GM06990 (cell line): Measurements from ENCODE around the gene HOXD4.

Experiments used
- DNase-seq: peaks from one replicate; pipeline ENCODE4 v3.0.0-alpha.2; 2011; ENCODE audit not compliant: insufficient read length; ENCODE audit errors: extremely low read depth
- H3K27me3 ChIP-seq: replicated peaks from 2 replicates; pipeline ENCODE4 v1.6.0; 2011; ENCODE audit warnings: low read length; ENCODE audit not compliant: control insufficient read depth, insufficient read depth
- H3K36me3 ChIP-seq: 2 replicates; pipeline ENCODE4 v1.5.1; 2011; ENCODE audit warnings: low read length; ENCODE audit not compliant: control insufficient read depth, insufficient read depth
- H3K4me3 ChIP-seq: replicated peaks from 2 replicates; pipeline ENCODE4 v1.5.1; 2011; ENCODE audit warnings: low read depth, mild to moderate bottlenecking, control low read depth, low read length
- CTCF ChIP-seq: IDR thresholded peaks from 2 replicates; pipeline ENCODE4 v1.5.1; 2011; ENCODE audit warnings: low read length, control low read depth, mild to moderate bottlenecking, inconsistent platforms; ENCODE audit not compliant: insufficient read depth, poor library complexity, severe bottlenecking

The HOXD4 gene

GRCh38 chr2:176112375-176113302 lies 38.7 kb upstream of the HOXD4 start:
- H3K27me3 ChIP-seq, result peaks cover 5% of the 10 kb centered on the region
- no peaks in the 10 kb centered on the region for H3K36me3 ChIP-seq
- TF ChIP-seq CTCF, result no peak
- DNase-seq, result no peak
- no peak overlapping the region for H3K4me3 ChIP-seq

GRCh38 chr2:176114120-176114929 lies 37.0 kb upstream of the HOXD4 start:
- H3K27me3 ChIP-seq, result peaks cover 6% of the 10 kb centered on the region
- H3K4me3 ChIP-seq, result no peak overlapping the region
- H3K36me3 ChIP-seq, result no peaks in the 10 kb centered on the region
- no peak for DNase-seq
- no peak for TF ChIP-seq CTCF

- Histone ChIP-seq H3K27me3 (peaks cover 6% of the 10 kb centered on the region), H3K4me3 (no peak overlapping the region), H3K36me3 (no peaks in the 10 kb centered on the region)
- no peak for DNase-seq
- no peak for TF ChIP-seq CTCF
Measured at GRCh38 chr2:176114930-176115625, 36.3 kb upstream of the HOXD4 start.

GRCh38 chr2:176115883-176116813 lies 35.2 kb upstream of the HOXD4 start, which contains the start of gene HOXD10:
Gene HOXD10, plus strand, starts transcription at chr2:176116778. Its CDS starts 56 bp downstream, at chr2:176116834.
- no peak for DNase-seq
- TF ChIP-seq CTCF, result no peak
- H3K36me3 ChIP-seq, result no peaks in the 10 kb centered on the region
- peaks cover 8% of the 10 kb centered on the region for H3K27me3 ChIP-seq
- no peak within 1 kb of the TSS for H3K4me3 ChIP-seq

GRCh38 chr2:176117162-176117822 lies 34.1 kb upstream of the HOXD4 start:
- no peak for TF ChIP-seq CTCF
- H3K27me3 ChIP-seq, result peaks cover 4% of the 10 kb centered on the region
- H3K4me3 ChIP-seq, result no peak overlapping the region
- no peaks in the 10 kb centered on the region for H3K36me3 ChIP-seq
- DNase-seq, result no peak
